Measurements from ENCODE around the gene KCND2.
"Not testable (repeated sequence)": the region's sequence is repeated elsewhere in the genome, so short reads cannot be mapped to it uniquely, and the experiment has no call there.

KCND2 gene

DNA sequence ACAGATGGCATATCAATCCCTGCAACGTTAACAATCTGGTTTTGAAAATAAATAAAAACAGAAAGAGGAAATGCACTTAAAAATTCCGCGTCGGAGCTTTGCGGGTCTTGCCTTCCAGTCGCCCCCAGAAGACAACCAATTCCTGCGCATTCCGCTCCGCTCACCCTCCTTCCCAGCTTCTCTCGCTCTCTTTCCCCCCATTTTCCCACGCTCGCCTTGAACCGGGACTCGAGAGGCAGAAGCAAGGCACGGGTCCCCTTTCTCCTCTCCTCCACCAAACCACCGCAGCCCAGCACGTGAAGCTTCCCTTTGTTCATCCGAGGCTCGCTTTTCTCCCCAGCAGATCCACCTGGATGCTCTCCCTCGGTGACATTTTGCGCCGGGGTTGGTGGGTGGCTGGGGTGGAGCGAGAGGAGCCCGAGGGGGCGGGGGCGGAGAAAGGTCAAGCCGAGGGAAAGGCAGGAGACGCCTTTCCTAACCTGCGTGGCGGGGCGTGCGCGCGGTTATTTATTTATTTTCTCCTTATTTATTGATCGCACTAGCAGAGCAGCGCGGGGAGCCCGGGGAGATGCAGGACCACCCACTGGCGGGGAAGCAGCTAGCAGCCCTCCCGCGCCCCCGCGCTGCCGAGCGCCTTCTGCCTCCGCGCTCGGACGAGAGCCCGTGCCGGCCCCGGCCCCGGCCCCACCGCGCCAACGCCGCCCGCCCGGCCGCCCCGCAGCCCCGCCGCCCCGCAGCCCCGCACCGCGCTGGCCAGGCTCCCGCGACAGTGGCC, at the start of gene KCND2:
TSS of gene KCND2 (plus strand) at position 475 of the 775 bp plus-strand sequence.
- in situ Hi-C loops (cut with HindIII; ENCODE audit: low sequenced_read_pairs), result no loop called here

DNA sequence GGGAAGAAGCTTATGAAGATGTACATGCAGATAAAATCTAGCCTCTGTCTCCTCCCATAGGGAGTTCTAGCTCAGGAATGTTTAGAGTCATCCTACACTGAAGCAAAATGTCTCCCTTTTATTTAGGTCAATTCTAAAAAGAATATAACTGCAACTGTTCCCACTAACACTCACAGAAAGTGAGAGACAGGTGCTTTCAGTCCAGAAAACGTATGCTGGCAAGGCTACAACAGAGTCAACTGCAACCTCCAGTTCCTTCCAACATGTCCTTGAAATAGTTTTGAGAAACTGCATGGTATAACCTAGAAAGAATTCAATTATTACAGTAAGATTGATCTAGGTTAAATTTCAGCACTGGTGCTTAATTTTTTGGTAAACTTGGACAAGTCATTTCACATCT, 46.8 kb upstream of the KCND2 start:
- in situ Hi-C loops (cut with HindIII; ENCODE audit: low sequenced_read_pairs), result no loop called here

DNA sequence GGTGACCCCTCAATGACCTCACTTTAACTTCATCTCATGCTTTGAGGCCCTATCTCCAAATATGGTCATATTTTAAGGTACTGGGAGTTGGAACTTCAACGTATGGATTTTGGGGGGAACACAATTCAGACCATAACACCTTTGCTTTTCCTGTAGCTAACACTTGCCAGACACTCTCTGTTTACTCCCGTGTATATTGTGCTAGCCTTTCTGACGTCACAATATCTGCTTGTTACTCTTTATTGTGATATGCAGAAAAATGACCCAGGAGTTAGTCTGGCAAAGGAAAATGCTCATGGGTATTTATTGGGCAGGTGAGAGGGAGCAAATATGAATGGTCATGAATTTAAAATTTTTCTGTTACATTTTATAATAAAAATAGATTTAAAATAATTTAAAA, 45.7 kb upstream of the KCND2 start:
- in situ Hi-C loops (cut with HindIII; ENCODE audit: low sequenced_read_pairs), result no loop called here

DNA sequence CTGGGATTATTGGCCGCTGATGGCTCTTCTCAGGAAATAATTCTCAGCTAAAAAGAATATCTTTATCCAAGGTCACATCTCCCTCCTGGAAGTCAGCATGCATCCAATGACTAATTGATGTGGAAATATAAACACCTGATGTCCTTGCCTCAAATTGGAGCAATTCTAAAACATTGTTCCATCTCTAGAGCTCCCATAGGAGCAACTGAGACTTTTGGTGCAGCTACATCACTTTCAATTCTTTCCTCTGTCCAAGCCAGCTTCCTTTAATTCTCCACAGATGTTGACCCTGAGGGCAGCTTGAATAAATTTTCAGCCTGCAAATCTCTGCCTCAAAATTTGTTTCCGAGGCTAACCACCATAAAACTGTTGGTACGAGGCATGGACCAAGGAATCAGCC, 43.9 kb upstream of the KCND2 start:
- in situ Hi-C loops (cut with HindIII; ENCODE audit: low sequenced_read_pairs), result no loop called here

DNA sequence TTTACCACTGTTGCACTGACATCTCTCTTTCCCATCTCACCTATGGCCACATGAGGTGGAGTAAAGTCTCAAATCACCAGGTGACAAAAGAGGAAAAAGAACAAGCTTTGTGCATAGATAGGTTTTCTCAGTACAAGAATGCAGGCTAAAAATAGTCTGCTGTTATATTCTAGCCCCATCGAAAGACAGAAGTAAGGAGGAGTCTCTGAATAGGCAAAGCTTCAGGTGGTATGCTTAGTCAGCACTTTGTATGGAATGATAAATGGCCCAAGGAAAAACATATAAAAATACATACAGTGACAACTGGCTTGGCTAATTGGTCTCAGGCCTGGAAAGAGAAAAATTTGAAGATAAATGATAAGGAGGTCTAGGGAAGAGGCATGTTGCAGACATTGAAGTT, 39.6 kb upstream of the KCND2 start:
- in situ Hi-C loops (cut with HindIII; ENCODE audit: low sequenced_read_pairs), result no loop called here

DNA sequence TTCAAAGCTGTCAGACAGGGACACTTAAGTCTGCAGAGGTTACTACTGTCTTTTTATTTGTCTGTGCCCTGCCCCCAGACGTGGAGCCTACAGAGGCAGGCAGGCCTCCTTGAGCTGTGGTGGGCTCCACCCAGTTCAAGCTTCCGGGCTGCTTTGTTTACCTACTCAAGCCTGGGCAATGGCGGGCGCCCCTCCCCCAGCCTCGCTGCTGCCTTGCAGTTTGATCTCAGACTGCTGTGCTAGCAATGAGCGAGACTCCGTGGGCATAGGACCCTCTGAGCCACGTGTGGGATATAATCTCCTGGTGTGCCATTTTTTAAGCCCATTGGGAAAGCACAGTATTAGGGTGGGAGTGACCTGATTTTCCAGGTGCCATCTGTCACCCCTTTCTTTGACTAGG, 32.6 kb upstream of the KCND2 start:
- in situ Hi-C loops (cut with HindIII; ENCODE audit: low sequenced_read_pairs), result not testable (repeated sequence)

DNA sequence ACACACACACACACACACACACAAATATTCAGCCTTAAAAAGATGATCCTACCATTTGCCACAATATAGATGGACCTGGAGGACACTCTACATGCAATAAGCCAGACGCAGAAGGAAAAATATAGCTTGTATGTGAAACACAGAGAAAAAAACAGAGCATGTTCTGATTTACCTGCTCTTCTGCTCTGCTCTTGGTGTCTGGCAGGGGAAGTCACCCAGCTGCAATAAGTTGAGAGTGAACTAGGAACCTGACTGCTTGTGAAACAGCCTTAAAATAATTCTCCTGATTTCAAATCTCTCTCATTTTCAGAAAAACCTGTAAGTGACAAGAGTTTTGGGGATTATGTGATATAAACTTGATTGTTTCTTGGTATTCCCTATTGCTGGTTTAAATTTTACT, 31.0 kb upstream of the KCND2 start:
- in situ Hi-C loops (cut with HindIII; ENCODE audit: low sequenced_read_pairs), result no loop called here

DNA sequence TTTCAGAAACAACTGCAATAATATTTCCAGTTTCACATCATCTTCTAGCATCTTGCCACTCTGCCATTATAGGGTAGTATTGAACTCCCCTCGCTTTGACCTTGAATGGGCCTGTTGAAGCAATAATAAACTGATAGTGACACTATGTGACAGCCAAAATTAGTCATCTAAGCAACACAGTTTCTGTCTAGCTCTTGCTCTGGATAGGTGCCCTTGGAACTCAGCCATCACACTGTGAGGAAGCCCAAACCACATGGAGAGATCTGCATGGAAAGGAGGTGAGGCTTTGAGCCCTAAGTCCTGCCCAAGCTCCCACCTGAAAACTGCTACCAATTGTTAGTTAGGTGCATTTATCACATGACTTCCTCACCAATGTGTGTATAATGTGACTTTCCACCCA, 18.1 kb upstream of the KCND2 start:
- in situ Hi-C loops (cut with HindIII; ENCODE audit: low sequenced_read_pairs), result no loop called here

DNA sequence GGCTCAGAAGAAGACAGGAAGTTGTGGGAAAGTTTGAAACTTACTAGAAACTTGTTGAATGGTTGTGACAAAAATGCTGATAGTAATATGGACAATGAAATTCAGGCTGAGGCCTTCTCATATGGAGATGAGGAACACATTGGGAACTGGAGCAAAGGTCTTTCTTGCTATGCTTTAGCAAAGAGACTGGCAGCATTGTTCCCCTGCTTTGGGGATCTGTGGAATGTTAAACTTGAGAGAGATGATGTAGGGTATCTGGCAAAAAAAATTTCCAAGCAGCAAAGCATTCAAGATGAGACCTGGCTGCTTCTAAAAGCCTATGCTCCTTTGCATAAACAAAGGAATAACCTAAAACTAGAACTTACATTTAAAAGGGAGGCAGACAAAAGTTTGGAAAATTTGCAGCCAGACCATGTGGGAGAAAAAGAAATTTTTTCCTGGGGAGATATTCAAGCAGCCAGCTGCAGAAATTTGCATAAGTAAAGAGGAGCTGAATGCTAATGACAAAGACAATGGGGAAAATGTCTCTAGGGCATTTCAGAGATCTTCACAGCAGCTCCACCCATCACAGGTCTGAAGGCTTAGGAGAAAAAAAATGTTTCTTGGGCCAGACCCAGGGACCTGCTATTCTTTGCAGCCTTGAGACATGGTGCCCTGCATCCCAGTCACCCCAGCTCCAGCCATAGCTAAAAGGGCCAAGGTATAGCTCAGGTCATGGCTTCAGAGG, 16.5 kb upstream of the KCND2 start:
- in situ Hi-C loops (cut with HindIII; ENCODE audit: low sequenced_read_pairs), result no loop called here

DNA sequence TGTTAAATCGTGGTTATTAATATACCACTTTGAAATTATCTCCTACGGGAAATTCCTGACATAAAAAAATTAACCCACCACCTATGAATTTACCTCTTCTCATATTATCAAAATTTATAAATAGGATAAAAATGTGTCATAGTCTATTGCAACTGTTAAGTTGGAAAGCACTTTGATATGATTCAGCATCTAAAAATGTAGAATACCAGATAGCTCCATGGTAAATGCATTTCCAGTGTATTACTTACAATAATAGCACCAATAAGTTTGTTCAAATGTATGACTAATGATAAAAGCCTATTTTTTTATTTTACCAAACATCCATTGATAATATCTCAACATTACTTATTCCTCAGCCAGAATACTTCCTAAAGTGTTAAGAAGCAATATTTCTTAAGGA, 13.6 kb upstream of the KCND2 start:
- in situ Hi-C loops (cut with HindIII; ENCODE audit: low sequenced_read_pairs), result no loop called here

DNA sequence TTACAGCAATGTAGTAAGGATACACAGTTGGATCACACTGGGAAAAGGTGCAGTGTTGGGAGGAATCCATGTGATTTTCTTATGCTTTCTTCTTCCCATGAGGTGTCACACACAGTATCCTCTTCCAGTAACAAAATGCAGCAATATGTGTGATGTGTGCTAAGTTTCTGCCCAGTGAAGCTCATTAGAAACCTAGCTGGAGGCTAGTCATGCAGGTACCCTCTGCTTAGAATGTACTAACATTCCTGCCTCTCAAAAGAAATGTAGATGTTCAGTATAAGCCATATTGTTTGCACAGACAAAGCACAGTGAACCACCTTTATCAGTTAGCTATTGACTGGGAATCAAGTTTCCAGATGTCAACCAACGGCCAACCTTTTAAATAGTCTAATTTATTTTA, 12.9 kb upstream of the KCND2 start:
- in situ Hi-C loops (cut with HindIII; ENCODE audit: low sequenced_read_pairs), result no loop called here

DNA sequence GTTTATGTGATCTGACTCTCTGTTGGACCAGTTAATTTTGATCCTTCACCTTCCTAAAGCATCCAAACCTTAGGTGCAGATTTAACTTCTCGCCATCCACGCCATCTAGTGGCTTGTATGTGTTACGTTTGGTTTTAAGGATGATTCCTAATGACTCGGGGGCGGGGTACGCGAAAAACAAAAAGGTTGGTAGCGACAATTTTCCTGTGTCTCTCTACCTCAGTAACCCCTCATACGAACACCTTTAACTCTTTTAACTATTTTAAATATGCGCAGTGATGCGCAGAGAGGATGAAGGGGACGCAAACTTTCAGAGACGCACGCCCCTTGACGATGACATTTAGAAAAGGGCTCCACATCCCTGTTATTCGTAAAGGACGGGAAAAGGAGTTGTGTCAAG, 714 bp upstream of the KCND2 start:
- in situ Hi-C loops (cut with HindIII; ENCODE audit: low sequenced_read_pairs), result no loop called here

DNA sequence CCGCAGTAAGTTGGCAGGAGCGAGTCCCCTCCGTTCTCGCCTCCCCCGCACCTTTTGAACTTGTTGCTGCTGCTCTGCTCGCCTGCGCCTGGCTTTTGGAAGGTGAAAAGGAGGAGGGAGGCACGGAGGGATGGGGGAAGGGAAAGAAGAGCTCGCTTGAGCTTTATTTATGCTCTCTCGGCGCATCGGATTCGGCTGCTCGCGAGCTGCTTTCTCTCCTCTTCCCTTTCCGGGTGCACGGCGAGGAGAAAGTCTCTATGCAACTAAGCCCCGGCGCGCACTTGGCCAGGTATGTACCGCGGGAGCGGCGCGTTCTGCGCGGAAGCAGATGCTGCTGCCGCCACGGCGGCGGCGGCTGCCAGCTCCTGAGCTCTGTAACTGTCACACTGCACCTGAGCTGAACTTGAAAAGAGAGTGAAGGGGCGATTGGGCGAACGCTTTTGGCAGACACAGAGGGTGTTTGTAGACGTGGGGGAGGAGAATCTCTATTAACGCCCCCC, 551 bp downstream of the KCND2 start:
- in situ Hi-C loops (cut with HindIII; ENCODE audit: low sequenced_read_pairs), result no loop called here

DNA sequence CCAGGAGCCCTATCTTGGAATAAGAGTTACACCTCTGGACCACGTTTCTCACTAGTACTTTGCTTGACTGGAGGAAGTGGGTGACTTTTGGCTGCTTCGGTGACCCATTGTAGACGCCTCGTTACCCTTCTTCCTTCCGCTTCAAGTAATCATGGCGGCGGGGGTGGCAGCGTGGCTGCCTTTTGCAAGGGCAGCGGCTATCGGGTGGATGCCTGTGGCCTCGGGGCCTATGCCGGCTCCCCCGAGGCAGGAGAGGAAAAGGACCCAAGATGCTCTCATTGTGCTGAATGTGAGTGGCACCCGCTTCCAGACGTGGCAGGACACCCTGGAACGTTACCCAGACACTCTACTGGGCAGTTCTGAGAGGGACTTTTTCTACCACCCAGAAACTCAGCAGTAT, 1.5 kb downstream of the KCND2 start:
- in situ Hi-C loops (cut with HindIII; ENCODE audit: low sequenced_read_pairs), result no loop called here

DNA sequence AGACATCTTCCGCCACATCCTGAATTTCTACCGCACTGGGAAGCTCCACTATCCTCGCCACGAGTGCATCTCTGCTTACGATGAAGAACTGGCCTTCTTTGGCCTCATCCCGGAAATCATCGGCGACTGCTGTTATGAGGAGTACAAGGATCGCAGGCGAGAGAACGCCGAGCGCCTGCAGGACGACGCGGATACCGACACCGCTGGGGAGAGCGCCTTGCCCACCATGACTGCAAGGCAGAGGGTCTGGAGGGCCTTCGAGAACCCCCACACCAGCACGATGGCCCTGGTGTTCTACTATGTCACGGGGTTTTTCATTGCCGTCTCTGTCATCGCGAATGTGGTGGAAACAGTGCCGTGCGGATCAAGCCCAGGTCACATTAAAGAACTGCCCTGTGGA, 1.9 kb downstream of the KCND2 start:
- in situ Hi-C loops (cut with HindIII; ENCODE audit: low sequenced_read_pairs), result no loop called here

DNA sequence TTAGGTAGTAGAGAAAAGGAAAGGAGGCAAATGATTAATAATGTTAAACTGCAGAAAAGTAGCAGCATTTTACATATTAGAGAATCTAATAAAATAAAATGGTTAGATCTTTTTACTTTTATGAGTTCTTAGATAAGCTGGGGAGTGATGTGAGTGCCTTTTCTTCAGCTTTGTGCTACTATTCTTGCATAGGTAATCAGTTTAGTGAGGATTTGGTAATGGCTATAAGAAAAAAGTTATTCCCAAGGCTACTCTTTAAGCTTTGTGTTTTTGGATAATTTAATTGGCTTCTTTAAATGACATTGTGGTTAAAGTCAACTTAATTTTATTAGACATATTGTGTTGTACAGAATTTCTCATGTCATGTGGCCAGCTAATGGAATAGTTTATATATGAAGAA, 3.7 kb downstream of the KCND2 start:
- in situ Hi-C loops (cut with HindIII; ENCODE audit: low sequenced_read_pairs), result no loop called here

DNA sequence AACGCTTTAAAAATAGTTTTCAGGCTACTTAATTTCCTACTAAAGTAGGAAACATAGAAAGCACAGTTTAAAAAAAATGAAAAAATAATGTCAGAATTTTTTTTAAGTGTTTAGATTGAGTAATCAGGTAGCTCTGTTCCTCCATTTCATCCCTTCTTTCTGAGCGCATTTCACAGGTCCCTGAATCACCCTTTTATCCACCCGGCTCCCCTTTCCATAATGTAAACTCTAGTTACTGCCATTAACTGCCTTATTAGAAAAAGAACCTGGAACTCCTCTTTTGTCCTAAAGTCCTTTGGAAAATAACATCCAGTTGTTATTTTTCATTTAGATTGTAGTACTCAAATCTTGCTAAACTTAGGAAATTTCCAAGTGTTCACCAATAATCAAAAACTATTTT, 5.8 kb downstream of the KCND2 start:
- in situ Hi-C loops (cut with HindIII; ENCODE audit: low sequenced_read_pairs), result no loop called here

DNA sequence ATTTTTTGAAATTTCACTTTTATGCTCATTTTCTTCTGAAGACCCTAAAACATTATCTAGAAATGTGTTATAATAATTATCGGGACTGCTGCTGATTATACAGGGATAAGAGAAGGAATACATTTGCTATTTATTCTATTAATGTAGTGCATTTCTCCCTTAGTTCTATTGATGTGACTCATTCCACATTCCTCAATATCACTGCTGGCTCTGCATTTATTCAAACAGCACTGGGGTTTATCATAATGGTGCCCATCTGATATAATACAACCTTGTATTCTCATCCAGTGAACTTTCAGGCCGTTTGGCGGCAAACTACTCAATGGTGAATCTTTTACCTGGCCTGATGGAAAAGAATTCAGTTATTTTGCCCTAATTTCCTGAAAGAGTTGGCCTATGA, 7.8 kb downstream of the KCND2 start:
- in situ Hi-C loops (cut with HindIII; ENCODE audit: low sequenced_read_pairs), result no loop called here

DNA sequence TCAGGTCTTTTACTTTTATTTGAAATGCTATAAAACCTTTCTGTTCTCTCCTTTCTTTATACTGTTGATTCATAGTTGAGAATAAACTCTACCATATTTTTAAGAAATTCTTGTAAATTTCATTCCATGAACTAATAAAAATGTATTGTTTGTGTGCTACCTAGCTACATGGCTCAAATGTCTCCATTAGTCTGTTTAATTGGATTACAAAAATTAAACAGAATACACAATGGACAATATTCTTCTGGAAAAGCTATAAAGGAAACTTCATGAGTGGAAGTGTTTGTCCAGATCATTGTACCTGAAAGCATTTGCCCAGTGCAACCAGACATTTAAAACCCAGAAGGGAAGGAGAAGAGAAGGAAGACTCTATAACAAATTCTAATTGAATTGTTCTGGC, 20.1 kb downstream of the KCND2 start:
- in situ Hi-C loops (cut with HindIII; ENCODE audit: low sequenced_read_pairs), result no loop called here

DNA sequence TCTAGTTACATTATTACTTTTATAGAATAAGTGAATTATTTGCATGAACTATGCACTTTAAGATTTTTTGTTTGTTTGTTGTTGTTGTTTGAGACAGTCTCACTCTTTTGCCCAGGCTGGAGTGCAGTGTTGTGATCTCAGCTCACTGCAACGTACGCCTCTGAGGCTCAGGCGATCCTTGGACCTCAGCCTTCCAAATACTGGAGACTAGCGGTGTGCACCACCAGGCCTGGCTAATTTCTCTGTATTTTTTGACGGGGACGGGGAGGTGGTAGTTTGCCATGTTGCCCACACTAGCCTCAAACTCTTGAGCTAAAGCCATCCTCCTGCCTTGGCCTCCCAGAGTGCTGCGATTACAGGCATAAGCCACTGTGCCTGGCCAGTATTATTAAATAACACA, 29.2 kb downstream of the KCND2 start:
- in situ Hi-C loops (cut with HindIII; ENCODE audit: low sequenced_read_pairs), result no loop called here

DNA sequence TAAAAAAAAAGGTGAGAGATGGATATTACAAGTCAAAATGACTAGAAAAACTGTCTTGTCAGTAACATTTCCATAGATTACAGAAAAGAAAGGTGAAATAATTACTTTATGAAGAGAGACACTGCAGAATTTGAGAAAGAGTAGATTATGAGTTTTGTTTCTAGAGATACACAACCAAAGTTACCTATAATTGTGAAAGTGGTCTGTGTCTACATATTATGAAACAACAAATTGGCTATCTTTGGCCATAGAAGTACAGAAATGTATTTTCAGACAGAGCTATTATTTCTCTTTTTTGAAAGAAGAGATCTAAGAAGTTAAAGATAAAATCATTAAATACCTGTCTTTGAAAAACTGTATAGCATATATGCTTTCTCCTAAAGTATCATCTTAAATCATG, 30.1 kb downstream of the KCND2 start:
- in situ Hi-C loops (cut with HindIII; ENCODE audit: low sequenced_read_pairs), result no loop called here

DNA sequence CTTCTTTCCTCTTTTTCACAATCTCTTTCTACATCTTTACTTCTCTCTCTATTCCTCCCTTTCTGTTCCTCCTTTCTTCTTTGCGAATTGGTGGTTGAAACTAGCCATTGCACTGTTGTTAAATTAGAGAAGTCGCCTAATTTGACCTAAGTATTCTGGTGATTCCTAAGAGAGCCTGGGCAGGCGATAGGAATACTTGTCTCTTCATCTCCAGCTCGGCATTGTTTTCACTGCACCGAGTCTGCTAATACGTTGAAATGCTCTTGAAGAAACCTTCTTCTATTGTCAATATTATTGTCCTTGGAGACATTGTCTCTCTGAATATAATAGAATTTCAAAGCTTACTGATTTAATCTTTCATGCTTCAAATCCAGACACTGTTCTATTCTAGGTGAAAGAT, 31.7 kb downstream of the KCND2 start:
- in situ Hi-C loops (cut with HindIII; ENCODE audit: low sequenced_read_pairs), result no loop called here
